NCI-H1092 treated with DMSO at 0.1 percent for 48 hours (cell line): Measurements from ENCODE around the gene TLE1.
"Not testable (repeated sequence)": the region's sequence is repeated elsewhere in the genome, so short reads cannot be mapped to it uniquely, and the experiment has no call there.

Source experiments
- DNase-seq: peaks from one replicate; lab custom pipeline; 2025; lab: John Stamatoyannopoulos, UW

Gene TLE1

GRCh38 chr9:81689343-81690175, at the start of gene TLE1:
TSS of gene TLE1 (minus strand) at chr9:81689547. CDS start at chr9:81688240, 1,307 bp downstream.
- peak; percentile 99 for DNase-seq

- DNase-seq = no peak
These were observed 48.6 kb upstream of the TLE1 start for GRCh38 chr9:81737871-81738507.

GRCh38 chr9:81730498-81730897, 41.2 kb upstream of the TLE1 start:
- not testable (repeated sequence) for DNase-seq

- no peak for DNase-seq
These were observed 39.8 kb upstream of the TLE1 start for GRCh38 chr9:81729135-81729534.

- no peak for DNase-seq
These were observed 35.0 kb upstream of the TLE1 start for GRCh38 chr9:81724242-81724889.

GRCh38 chr9:81722277-81722676, 32.9 kb upstream of the TLE1 start:
- no peak for DNase-seq

- DNase-seq = no peak
These were observed 31.2 kb upstream of the TLE1 start for GRCh38 chr9:81720450-81721086.

GRCh38 chr9:81719972-81720371, 30.6 kb upstream of the TLE1 start:
- DNase-seq = no peak

- no peak for DNase-seq
These were observed 28.9 kb upstream of the TLE1 start for GRCh38 chr9:81718244-81718643.

- no peak for DNase-seq
These were observed 28.4 kb upstream of the TLE1 start for GRCh38 chr9:81717747-81718077.

- no peak for DNase-seq
These were observed 27.9 kb upstream of the TLE1 start for GRCh38 chr9:81717061-81717746.

- DNase-seq = no peak
These were observed 27.1 kb upstream of the TLE1 start for GRCh38 chr9:81716409-81716808.

GRCh38 chr9:81705578-81705977, 16.2 kb upstream of the TLE1 start:
- DNase-seq = no peak

GRCh38 chr9:81694541-81694940, 5.2 kb upstream of the TLE1 start:
- no peak for DNase-seq

- no peak for DNase-seq
These were observed 4.5 kb upstream of the TLE1 start for GRCh38 chr9:81693671-81694378.

- no peak for DNase-seq
These were observed 1.0 kb upstream of the TLE1 start for GRCh38 chr9:81690251-81690851.

GRCh38 chr9:81689093-81689342, 329 bp downstream of the TLE1 start:
- DNase-seq = not testable (repeated sequence)

- peak; percentile 21 for DNase-seq
These were observed 870 bp downstream of the TLE1 start for GRCh38 chr9:81688262-81689092.

- peak; percentile 47 for DNase-seq
These were observed 1.7 kb downstream of the TLE1 start for GRCh38 chr9:81687521-81688261.
